Erythroblast (primary cell): ENCODE results near the gene PTH2.

Experiments
- DNase-seq, 2 experiments: peaks; one replicate each; lab custom pipeline; 2025; lab: John Stamatoyannopoulos, UW
- GATA1 ChIP-seq: IDR thresholded peaks from 2 replicates; pipeline ENCODE4 v1.6.1; 2011; ENCODE audit warnings: low read depth, mild to moderate bottlenecking, control low read depth, low read length, moderate library complexity
- POLR2A ChIP-seq: IDR thresholded peaks from 2 replicates; pipeline ENCODE4 v1.6.1; 2011; ENCODE audit warnings: mild to moderate bottlenecking, low read length

The PTH2 gene

DNA sequence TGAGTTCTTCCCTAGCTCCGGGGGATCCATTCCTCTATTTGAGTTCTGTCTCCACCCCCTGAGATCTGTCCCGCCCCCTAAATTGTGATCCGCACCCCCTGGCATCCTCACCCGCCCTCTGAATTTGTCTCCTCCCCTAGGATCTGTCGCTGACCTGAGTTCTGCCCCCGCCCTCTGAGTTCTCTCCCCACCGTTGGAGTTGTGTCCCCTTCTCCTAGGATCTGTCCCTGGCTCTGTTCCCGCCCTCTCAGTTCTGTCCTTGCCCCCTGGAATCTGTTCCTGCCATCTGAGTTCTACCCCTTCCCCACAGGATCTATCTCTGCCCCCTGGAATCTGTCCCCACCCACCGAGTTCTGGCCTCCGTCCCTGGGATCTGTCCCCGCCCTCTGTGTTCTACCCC lies 19.1 kb upstream of the PTH2 start:
- TF ChIP-seq POLR2A (no peak), GATA1 (no peak)
- no peak for DNase-seq

DNA sequence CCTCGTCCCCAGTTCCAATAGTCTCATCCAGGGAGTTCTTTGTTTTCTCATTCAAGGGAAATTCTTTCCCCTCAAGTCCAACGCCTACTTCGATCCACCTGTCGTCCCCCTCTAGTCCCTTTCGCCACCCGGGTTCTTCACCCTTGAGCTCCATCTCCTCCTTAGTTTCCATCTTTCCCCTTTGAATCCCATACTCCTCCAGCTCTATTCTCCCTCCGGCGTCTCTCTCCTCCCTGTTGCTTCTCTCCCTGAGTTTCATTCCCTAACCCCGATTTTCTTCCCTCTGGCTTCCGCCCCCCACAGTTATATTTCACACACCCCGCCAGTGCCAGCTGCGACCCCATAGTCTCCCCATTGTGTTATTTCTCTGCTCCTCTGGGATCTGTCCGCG lies 18.7 kb upstream of the PTH2 start:
- DNase-seq = no peak
- TF ChIP-seq GATA1 (no peak), POLR2A (no peak)

DNA sequence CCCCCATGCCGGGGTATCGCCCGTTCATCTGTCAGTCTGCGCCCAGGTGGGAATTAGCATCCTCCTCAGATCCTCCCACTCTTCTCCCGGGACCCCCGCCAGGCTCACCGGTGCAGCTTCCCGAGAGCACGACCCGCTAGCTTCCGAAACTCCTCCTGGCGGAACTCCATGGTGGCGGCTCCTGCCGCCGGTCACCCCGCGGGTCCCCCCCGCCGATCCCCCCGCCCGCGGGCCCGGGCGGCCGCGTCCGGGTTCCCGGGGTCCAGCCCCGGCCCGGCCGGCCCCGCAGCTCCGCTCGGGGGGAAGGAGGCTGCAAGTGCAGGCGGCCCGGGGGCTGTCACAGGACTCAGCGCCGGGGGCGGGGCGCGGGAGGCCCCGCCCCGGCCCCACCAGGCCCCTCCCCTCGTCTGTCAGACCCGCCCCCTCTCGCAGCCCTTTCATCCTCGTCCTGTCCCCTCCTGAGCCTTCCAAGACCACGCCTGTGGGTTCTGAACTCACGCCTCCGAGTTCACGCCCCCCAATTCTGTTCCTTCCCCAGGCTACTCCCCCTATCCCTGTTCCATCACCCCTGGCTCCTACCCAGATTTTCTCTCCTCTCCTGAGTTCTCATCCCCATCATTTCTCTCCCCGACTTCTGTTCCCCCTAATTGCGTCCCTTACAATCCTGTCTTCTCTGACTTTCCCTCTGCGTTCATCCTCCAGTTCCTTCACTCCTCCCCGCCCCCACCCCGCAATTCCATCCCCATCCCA lies 18.1 kb upstream of the PTH2 start, which contains the start of gene SLC17A7:
SLC17A7 (minus strand) TSS at position 318 of the 750 bp plus-strand sequence; CDS start at position 170, 148 bp downstream.
- no peak for TF ChIP-seq POLR2A
- TF ChIP-seq GATA1 = no peak
- no peak for DNase-seq

DNA sequence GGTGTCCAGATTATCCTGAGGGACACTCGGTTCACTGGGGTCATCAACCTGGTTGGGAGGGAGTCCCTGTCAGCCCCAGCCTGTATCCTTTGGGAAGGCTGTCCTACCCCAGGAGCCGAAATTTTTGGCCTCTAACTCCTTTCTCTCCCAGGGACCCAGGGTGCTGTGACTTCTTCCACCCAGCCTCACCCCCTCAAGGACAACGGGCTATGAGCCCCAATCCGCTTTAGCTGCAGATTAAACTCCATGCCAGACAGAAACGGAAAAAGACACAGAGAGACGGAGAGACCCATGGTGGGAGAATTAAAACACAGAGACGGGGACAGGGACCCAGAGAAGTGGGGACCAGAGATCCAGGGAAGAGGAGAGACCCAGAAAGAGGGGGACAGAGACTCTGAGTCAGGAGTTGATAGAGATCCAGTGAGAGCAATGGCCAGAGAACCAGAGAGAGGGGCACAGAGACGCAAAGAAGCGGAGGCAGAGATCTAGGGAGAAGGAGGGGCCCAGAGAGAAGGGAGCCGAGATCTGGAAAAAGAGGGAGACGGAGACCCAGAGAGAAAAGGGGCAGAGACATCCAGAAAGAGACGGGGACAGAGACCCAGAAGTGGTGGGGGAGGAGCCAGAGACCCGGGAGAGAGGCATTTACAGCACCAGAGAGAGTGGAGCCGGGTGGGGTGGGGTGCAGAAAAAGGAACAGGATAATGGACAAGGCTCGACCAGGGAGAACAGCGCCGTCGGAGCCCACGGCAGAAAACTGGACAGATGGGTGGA lies 17.4 kb upstream of the PTH2 start:
- no peak for TF ChIP-seq POLR2A
- no peak for TF ChIP-seq GATA1
- DNase-seq = no peak

DNA sequence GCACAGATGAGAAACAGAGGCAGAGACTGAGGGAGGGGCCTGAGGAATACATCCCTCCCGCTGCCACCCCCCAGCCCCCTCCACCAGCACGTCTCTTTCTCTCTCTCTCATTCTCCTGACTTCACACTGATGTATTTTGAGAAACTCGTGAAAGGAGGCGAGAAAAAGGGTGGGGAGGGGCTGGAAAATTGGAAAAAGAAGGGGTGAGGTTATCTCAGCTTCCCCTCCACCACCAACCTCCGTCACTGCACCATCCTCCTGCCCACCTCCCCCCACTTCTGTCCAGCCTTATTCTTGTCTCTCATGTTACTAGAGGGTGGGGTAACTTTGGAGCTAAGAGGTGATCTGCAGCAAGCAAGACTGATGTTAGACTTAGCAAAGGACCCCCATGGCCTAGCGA lies 16.6 kb upstream of the PTH2 start:
- TF ChIP-seq POLR2A (no peak), GATA1 (no peak)
- DNase-seq = no peak

DNA sequence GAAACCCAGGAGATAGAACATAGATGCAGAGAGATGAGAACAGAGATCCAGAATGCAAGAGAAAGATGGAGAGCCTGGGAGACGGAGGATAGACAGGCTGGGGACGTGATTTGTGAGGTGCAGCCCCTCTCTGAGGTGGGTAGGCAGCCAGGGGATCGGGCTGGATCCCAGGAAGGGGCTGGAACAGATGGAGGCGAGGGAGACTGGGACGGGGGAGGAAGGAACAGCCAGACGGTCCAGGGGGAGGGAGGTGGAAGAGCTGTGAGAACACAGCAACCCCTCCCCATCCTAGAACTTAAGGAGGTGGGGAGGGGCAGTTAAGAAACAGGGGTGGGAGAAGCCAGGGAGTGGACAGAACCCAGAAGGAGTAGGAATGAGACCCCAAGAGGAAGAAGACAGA lies 15.0 kb upstream of the PTH2 start:
- no peak for TF ChIP-seq POLR2A
- TF ChIP-seq GATA1 = no peak
- DNase-seq = no peak

DNA sequence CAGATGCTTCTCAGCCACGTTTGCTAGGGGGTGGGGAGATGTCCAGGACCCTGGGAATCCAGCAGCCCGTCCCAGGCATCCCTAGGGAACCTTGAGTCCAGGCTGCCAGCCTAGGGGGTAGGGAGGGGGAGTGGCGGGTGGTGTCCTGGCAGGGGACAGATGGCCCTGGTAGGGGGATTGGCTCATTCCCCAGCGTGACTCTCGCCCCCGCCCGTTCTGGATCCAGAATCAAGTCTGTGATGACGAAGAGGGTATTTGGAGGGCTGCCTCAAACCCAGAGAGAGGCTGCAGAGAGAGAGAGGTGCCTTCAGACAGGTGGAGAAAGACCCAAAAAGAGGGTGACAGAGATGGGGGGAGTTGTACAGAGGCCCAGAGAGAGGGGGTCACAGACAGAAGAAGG lies 14.0 kb upstream of the PTH2 start:
- no peak for DNase-seq
- TF ChIP-seq POLR2A (no peak), GATA1 (no peak)

DNA sequence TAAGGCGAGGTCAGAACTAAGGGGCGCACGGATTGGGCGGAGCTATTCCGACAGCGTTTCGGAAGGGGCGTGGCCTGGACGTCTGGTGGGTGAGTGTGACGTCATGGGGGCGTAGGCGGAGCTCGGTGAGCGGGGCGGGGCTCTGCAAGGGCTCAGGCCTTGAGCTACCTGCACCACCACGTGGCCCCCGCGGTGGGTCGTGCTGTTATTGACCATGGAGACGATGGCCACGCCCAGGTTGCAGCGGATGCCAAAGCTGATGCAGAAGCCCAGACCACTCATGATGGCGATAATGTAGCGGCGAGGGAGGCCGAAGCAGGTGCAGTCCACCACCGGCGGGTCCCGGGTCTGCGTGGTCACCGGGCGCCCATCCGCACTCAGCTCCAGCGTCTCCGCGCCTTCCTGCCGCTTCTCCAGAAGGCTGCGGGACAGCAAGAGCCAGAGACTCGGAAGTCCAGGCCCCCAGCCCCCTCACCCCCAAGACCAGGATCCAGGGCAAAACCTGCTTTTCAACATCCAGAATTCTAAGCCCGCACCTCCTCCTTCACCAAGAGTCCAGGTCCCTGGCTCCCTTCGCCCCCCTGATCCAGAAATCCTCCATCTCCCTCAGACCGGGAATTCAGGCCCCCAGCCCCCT lies 13.3 kb upstream of the PTH2 start:
- TF ChIP-seq POLR2A (no peak), GATA1 (no peak)
- DNase-seq = peak; percentile 71 to 79

DNA sequence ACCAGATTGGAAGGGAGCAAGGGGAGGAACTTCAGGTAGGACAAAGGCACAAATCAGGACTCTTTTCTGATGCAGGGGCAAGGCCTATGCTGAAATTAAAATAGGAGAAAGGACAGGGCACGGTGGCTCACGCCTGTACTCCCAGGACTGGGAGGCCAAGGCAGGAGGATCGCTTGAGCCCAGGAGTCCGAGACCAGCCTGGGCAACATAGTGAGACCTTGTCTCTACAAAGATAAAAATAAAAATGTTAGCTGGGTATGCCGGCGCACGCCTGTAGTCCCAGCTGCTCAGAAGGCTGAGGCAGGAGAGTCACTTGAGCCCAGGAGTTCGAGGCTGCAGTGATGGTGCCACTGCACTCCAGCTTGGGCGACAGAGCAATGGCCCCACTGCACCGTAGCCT lies 12.4 kb upstream of the PTH2 start:
- DNase-seq = no peak
- TF ChIP-seq GATA1 (no peak), POLR2A (no peak)

DNA sequence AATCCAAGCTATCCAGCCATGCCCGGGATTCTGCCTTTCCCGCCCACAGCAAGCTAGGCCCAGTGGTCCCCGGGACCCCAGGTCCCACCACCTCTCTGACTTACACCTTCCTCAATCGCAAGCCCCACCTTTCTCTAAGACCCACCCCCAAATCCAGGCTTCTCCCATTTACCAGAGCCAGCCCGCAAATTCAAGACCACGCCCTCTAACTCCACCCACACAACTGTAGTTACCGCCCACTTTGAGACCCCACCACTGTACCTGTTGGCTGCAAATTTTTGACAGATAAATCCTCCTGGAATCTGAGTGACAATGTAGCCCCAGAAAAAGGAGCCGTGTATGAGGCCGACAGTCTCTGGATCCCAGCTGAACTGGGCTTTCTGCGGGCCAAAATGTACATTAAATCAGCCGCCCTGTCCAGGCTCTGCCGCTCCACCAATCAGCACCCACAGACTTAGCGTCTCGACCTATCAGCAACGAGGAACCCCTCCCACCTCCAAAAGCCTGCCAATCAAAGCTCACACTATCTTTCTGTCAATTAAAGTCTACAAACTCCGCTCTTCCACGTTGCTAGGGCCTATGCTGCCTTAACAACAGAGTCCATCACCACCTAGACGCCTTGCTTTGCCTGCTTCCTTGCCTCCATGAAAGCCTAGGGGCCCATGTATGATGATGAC lies 11.8 kb upstream of the PTH2 start:
- TF ChIP-seq GATA1 (no peak), POLR2A (no peak)
- DNase-seq = no peak

DNA sequence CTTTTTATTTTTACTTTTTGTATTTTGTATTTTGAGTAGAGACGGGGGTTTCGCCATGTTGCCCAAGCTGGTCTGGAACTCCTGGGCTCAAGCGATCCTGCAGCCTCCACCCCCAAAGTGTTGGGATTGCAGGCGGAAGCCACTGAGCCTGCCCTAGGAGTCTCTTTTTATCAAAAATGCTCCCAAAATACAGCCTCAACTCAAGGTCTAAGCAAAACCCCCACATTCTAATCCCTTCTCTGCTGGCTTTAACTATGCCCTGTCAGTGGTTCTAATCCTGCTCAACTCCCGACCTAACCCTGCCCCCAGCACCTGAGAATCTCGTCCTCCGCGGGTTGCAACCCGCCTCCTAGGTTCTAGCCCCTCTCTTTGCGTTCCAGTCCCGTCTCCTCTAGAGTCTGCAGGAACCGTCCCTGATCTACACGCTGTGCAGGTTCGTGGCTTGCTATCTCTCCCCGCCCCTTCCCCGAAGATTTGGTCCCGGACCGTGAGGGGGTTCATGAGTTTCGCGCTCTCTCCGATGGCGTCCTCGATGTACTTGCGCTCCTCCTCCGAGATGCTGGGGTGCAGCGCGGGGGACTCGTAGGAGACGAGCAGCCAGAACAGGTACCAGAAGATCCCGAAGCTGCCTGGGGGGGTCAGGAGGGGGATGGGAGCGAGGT lies 10.1 kb upstream of the PTH2 start:
- no peak for DNase-seq
- TF ChIP-seq POLR2A (no peak), GATA1 (no peak)

DNA sequence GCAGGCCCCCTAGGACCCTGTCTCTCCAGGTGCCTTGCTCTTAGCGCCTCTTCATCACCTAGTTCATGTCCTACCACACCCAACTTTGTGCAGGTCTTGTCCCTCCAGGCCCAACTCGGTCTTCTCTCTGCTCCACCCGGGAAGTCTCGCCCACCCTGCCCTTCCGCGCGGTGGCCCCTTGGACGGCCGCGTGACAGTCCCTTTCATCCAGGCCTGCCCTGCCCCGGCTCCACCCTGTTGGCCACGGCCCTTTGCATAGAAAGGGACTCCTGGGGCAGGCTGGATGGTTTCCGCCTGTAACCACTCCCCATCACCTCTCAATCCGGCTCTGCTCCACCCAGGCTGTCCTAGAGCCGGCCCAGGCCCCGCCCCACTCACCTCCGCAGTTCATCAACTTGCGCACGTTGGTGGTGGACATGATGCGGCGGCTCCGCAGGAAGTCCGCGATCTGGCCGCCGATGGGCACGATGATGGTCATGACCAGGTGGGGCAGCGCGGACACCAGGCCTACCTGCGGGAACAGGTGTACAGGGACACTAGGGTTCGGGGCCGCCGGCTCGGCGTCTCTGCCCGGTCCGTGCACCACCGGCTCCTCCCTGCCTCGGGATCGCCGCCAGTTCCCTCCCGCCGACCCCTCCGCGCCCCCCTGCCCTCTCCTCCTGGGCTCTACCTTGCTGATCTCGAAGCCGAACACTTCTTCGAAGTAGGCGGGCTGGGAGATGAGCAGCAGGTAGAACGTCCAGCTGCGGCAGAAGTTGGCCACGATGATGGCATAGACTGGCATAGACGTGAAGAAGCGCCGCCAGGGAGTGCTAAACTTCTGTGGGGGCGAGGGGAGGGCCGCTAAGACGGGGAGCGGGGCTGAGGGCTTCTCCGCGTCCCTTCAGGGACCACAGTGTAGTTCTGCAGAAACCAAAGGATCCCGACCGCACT lies 9.2 kb upstream of the PTH2 start:
- DNase-seq = no peak
- TF ChIP-seq GATA1 (no peak), POLR2A (no peak)

DNA sequence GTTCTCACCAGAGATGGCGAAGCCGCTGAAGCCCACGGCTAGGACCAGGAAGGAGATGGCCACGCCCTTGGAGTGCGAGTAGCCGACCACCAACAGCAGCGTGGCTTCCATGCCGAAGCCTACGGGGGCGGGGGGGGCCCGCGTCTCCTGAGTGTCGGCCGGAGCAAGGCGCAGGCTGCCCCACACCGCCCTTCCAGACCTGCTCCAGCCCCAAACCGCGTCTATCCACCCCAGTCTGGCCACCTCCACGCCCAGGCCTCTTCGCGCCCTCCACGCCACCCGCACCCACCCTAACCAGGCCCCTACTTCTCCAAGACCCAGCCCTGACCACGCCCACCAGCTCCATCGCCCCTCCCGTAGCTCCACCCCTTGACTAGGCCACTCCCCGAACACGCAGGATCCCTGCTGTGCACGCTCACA lies 8.1 kb upstream of the PTH2 start:
- no peak for DNase-seq

More for the DNA sequence above, 8.1 kb upstream of the PTH2 start:
- TF ChIP-seq GATA1 (no peak), POLR2A (no peak)
